ENCODE results near the gene CNNM3.

The CNNM3 gene

GRCh38 chr2:96816836-96817702 is 1.0 kb downstream of the CNNM3 start:
- H3K4me3 ChIP-seq (ENCODE audit: low read length in 2 of 2) = peak overlapping the region; percentile 79 to 87
- H3K27me3 ChIP-seq (ENCODE audit: control insufficient read depth in 2 of 2, insufficient read depth in 2 of 2, low read length in 2 of 2) = no peaks in the 10 kb centered on the region
- no peaks in the 10 kb centered on the region for H3K9me3 ChIP-seq (ENCODE audit: control insufficient read depth in 2 of 2, low read length in 2 of 2)
- peaks cover 41 to 53% of the 10 kb centered on the region in 2 donors for H3K4me1 ChIP-seq (ENCODE audit: control insufficient read depth in 2 of 2, insufficient read depth in 2 of 2, low read length in 2 of 2)
- peaks cover 7 to 16% of the 10 kb centered on the region in 2 donors for H3K36me3 ChIP-seq (ENCODE audit: control insufficient read depth in 2 of 2, insufficient read depth in 2 of 2, low read length in 2 of 2)
- H3K9ac ChIP-seq (ENCODE audit: low read depth in 1 of 2, low read length in 2 of 2) = peak overlapping the region; percentile 57 to 63
- H3K27ac ChIP-seq (ENCODE audit: low read depth in 2 of 2, low read length in 2 of 2) = no peak overlapping the region

- Histone ChIP-seq H3K9ac (ENCODE audit: low read depth in 1 of 2, low read length in 2 of 2) (peak overlapping the region in 1 of 2 donors; percentile 57), H3K27ac (ENCODE audit: low read depth in 2 of 2, low read length in 2 of 2) (no peak overlapping the region), H3K4me3 (ENCODE audit: low read length in 2 of 2) (peak overlapping the region; percentile 79 to 87), H3K9me3 (ENCODE audit: control insufficient read depth in 2 of 2, low read length in 2 of 2) (no peaks in the 10 kb centered on the region), H3K27me3 (ENCODE audit: control insufficient read depth in 2 of 2, insufficient read depth in 2 of 2, low read length in 2 of 2) (no peaks in the 10 kb centered on the region), H3K4me1 (ENCODE audit: control insufficient read depth in 2 of 2, insufficient read depth in 2 of 2, low read length in 2 of 2) (peaks cover 41 to 53% of the 10 kb centered on the region in 2 donors), H3K36me3 (ENCODE audit: control insufficient read depth in 2 of 2, insufficient read depth in 2 of 2, low read length in 2 of 2) (peaks cover 3 to 13% of the 10 kb centered on the region in 2 donors)
Measured at GRCh38 chr2:96817882-96818281, 1.8 kb downstream of the CNNM3 start.

- peaks cover 42 to 50% of the 10 kb centered on the region in 2 donors for H3K4me1 ChIP-seq (ENCODE audit: control insufficient read depth in 2 of 2, insufficient read depth in 2 of 2, low read length in 2 of 2)
- H3K9me3 ChIP-seq (ENCODE audit: control insufficient read depth in 2 of 2, low read length in 2 of 2) = no peaks in the 10 kb centered on the region
- H3K27me3 ChIP-seq (ENCODE audit: control insufficient read depth in 2 of 2, insufficient read depth in 2 of 2, low read length in 2 of 2) = no peaks in the 10 kb centered on the region
- H3K27ac ChIP-seq (ENCODE audit: low read depth in 2 of 2, low read length in 2 of 2) = peak overlapping the region; percentile 32 to 42
- peaks cover 5 to 21% of the 10 kb centered on the region in 2 donors for H3K36me3 ChIP-seq (ENCODE audit: control insufficient read depth in 2 of 2, insufficient read depth in 2 of 2, low read length in 2 of 2)
- H3K4me3 ChIP-seq (ENCODE audit: low read length in 2 of 2) = peak overlapping the region; percentile 20 to 56
- H3K9ac ChIP-seq (ENCODE audit: low read depth in 1 of 2, low read length in 2 of 2) = peak overlapping the region in 1 of 2 donors; percentile 14
Measured at GRCh38 chr2:96819128-96819875, 3.2 kb downstream of the CNNM3 start.

GRCh38 chr2:96819876-96820511 is 3.9 kb downstream of the CNNM3 start:
- Histone ChIP-seq H3K27me3 (ENCODE audit: control insufficient read depth in 2 of 2, insufficient read depth in 2 of 2, low read length in 2 of 2) (no peaks in the 10 kb centered on the region), H3K9me3 (ENCODE audit: control insufficient read depth in 2 of 2, low read length in 2 of 2) (no peaks in the 10 kb centered on the region), H3K4me3 (ENCODE audit: low read length in 2 of 2) (peak overlapping the region in 1 of 2 donors; percentile 56), H3K9ac (ENCODE audit: low read depth in 1 of 2, low read length in 2 of 2) (no peak overlapping the region), H3K4me1 (ENCODE audit: control insufficient read depth in 2 of 2, insufficient read depth in 2 of 2, low read length in 2 of 2) (peaks cover 42 to 48% of the 10 kb centered on the region in 2 donors), H3K27ac (ENCODE audit: low read depth in 2 of 2, low read length in 2 of 2) (peak overlapping the region; percentile 31 to 32), H3K36me3 (ENCODE audit: control insufficient read depth in 2 of 2, insufficient read depth in 2 of 2, low read length in 2 of 2) (peaks cover 11 to 28% of the 10 kb centered on the region in 2 donors)

- Histone ChIP-seq H3K4me3 (ENCODE audit: low read length in 2 of 2) (no peak overlapping the region), H3K27ac (ENCODE audit: low read depth in 2 of 2, low read length in 2 of 2) (no peak overlapping the region), H3K36me3 (ENCODE audit: control insufficient read depth in 2 of 2, insufficient read depth in 2 of 2, low read length in 2 of 2) (peaks cover 19 to 39% of the 10 kb centered on the region in 2 donors), H3K9me3 (ENCODE audit: control insufficient read depth in 2 of 2, low read length in 2 of 2) (no peaks in the 10 kb centered on the region), H3K27me3 (ENCODE audit: control insufficient read depth in 2 of 2, insufficient read depth in 2 of 2, low read length in 2 of 2) (no peaks in the 10 kb centered on the region), H3K9ac (ENCODE audit: low read depth in 1 of 2, low read length in 2 of 2) (no peak overlapping the region), H3K4me1 (ENCODE audit: control insufficient read depth in 2 of 2, insufficient read depth in 2 of 2, low read length in 2 of 2) (peaks cover 37 to 41% of the 10 kb centered on the region in 2 donors)
Measured at GRCh38 chr2:96821113-96821675, 5.1 kb downstream of the CNNM3 start.

GRCh38 chr2:96822786-96823185 is 6.7 kb downstream of the CNNM3 start:
- Histone ChIP-seq H3K27ac (ENCODE audit: low read depth in 2 of 2, low read length in 2 of 2) (no peak overlapping the region), H3K4me1 (ENCODE audit: control insufficient read depth in 2 of 2, insufficient read depth in 2 of 2, low read length in 2 of 2) (peaks cover 30 to 32% of the 10 kb centered on the region in 2 donors), H3K9me3 (ENCODE audit: control insufficient read depth in 2 of 2, low read length in 2 of 2) (no peaks in the 10 kb centered on the region), H3K4me3 (ENCODE audit: low read length in 2 of 2) (no peak overlapping the region), H3K9ac (ENCODE audit: low read depth in 1 of 2, low read length in 2 of 2) (no peak overlapping the region), H3K36me3 (ENCODE audit: control insufficient read depth in 2 of 2, insufficient read depth in 2 of 2, low read length in 2 of 2) (peaks cover 29 to 52% of the 10 kb centered on the region in 2 donors), H3K27me3 (ENCODE audit: control insufficient read depth in 2 of 2, insufficient read depth in 2 of 2, low read length in 2 of 2) (no peaks in the 10 kb centered on the region)

GRCh38 chr2:96823198-96823597 is 7.1 kb downstream of the CNNM3 start:
- no peaks in the 10 kb centered on the region for H3K9me3 ChIP-seq (ENCODE audit: control insufficient read depth in 2 of 2, low read length in 2 of 2)
- H3K4me3 ChIP-seq (ENCODE audit: low read length in 2 of 2) = no peak overlapping the region
- no peak overlapping the region for H3K9ac ChIP-seq (ENCODE audit: low read depth in 1 of 2, low read length in 2 of 2)
- H3K27ac ChIP-seq (ENCODE audit: low read depth in 2 of 2, low read length in 2 of 2) = no peak overlapping the region
- no peaks in the 10 kb centered on the region for H3K27me3 ChIP-seq (ENCODE audit: control insufficient read depth in 2 of 2, insufficient read depth in 2 of 2, low read length in 2 of 2)
- peaks cover 28 to 30% of the 10 kb centered on the region in 2 donors for H3K4me1 ChIP-seq (ENCODE audit: control insufficient read depth in 2 of 2, insufficient read depth in 2 of 2, low read length in 2 of 2)
- peaks cover 33 to 56% of the 10 kb centered on the region in 2 donors for H3K36me3 ChIP-seq (ENCODE audit: control insufficient read depth in 2 of 2, insufficient read depth in 2 of 2, low read length in 2 of 2)

GRCh38 chr2:96824079-96824870 is 8.2 kb downstream of the CNNM3 start:
- peaks cover 18 to 19% of the 10 kb centered on the region in 2 donors for H3K4me1 ChIP-seq (ENCODE audit: control insufficient read depth in 2 of 2, insufficient read depth in 2 of 2, low read length in 2 of 2)
- no peaks in the 10 kb centered on the region for H3K9me3 ChIP-seq (ENCODE audit: control insufficient read depth in 2 of 2, low read length in 2 of 2)
- peaks cover 42 to 61% of the 10 kb centered on the region in 2 donors for H3K36me3 ChIP-seq (ENCODE audit: control insufficient read depth in 2 of 2, insufficient read depth in 2 of 2, low read length in 2 of 2)
- H3K27ac ChIP-seq (ENCODE audit: low read depth in 2 of 2, low read length in 2 of 2) = no peak overlapping the region
- no peak overlapping the region for H3K9ac ChIP-seq (ENCODE audit: low read depth in 1 of 2, low read length in 2 of 2)
- H3K4me3 ChIP-seq (ENCODE audit: low read length in 2 of 2) = no peak overlapping the region
- no peaks in the 10 kb centered on the region for H3K27me3 ChIP-seq (ENCODE audit: control insufficient read depth in 2 of 2, insufficient read depth in 2 of 2, low read length in 2 of 2)

GRCh38 chr2:96825057-96825456 is 9.0 kb downstream of the CNNM3 start:
- Histone ChIP-seq H3K36me3 (ENCODE audit: control insufficient read depth in 2 of 2, insufficient read depth in 2 of 2, low read length in 2 of 2) (peaks cover 48 to 64% of the 10 kb centered on the region in 2 donors), H3K9me3 (ENCODE audit: control insufficient read depth in 2 of 2, low read length in 2 of 2) (no peaks in the 10 kb centered on the region), H3K9ac (ENCODE audit: low read depth in 1 of 2, low read length in 2 of 2) (no peak overlapping the region), H3K4me1 (ENCODE audit: control insufficient read depth in 2 of 2, insufficient read depth in 2 of 2, low read length in 2 of 2) (peaks cover 10 to 12% of the 10 kb centered on the region in 2 donors), H3K27me3 (ENCODE audit: control insufficient read depth in 2 of 2, insufficient read depth in 2 of 2, low read length in 2 of 2) (no peaks in the 10 kb centered on the region), H3K27ac (ENCODE audit: low read depth in 2 of 2, low read length in 2 of 2) (no peak overlapping the region), H3K4me3 (ENCODE audit: low read length in 2 of 2) (no peak overlapping the region)
